Measurements from ENCODE around the gene KLHL22.

Gene KLHL22

DNA sequence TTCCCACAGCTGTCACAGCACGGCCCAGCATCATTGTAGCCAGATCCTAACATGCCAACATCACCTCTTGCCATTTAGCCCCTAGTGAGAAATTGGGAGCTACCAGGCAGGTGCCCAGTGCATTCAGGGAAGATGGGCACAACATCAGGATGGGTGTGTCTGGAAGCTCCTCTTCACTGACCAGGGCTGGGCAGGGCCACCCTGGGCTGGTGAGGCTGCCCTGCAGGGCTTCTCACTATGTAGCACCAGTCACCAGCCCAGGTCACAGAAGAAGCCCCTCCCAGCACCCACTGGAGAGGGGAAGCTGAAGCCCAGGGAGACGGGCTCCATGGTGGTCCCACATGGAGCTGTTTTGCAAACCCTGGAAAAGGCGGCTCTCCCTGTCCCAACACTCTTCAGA is 87.8 kb downstream of the KLHL22 start:
- no peak for TF ChIP-seq EZH2 (IDR thresholded peaks at IDR 0.05)
- no peak for TF ChIP-seq POLR2AphosphoS5 (IDR thresholded peaks at IDR 0.05; ENCODE audit: borderline replicate concordance, low read depth, low read length)
- TF ChIP-seq FOXP2 (optimal IDR thresholded peaks at IDR 0.05; ENCODE audit: control extremely low read depth, extremely low read length, insufficient read depth): no peak
- Histone ChIP-seq H3K36me3 (ENCODE audit: insufficient read depth, low read length) (peaks cover 6% of the 10 kb centered on the region; the same call in 1 of the 2 replicates), H3K27ac (0 out of 2 replicates have a peak overlapping the region, but pooled peaks have one; percentile 13), H3K9ac (ENCODE audit: insufficient read length) (no peak overlapping the region), H3K9me3 (ENCODE audit: low read depth, low read length) (no peaks in the 10 kb centered on the region), H3K4me3 (no peak overlapping the region)
- DNase-seq (ENCODE audit: low read depth, low spot score): no peak

DNA sequence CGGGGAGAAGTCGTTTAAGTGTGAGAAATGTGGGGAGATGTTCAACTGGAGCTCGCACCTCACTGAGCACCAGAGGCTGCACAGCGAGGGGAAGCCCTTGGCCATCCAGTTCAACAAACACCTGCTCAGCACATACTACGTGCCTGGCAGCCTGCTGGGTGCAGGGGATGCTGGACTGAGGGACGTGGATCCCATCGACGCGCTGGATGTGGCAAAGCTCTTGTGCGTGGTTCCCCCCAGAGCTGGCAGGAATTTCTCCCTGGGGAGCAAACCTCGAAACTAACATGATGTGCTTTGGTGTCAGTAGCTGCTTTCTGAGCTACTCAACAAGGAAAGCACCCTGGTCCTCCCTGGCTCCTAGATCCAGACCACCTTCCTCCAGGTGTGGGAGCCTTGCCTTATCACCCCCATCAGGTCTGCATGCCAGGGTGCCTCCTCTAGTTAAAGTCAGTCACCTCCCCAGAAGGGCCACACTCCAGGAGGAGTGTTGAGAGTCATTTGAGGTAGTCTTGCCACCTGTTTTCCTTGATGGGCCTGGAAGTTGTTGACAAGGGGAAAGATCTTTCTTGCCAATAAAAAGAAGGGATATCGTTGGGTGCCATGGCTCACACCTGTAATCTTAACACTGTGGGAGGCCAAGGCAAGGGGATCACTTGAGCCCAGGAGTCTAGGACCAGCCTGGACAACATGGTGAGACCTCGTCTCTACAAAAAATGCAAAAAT is 88.7 kb downstream of the KLHL22 start:
- DNase-seq (ENCODE audit: low read depth, low spot score): no peak
- Histone ChIP-seq H3K9ac (ENCODE audit: insufficient read length) (no peak overlapping the region), H3K36me3 (ENCODE audit: insufficient read depth, low read length) (peaks cover 6% of the 10 kb centered on the region; the same call in 1 of the 2 replicates), H3K27ac (no peak overlapping the region), H3K9me3 (ENCODE audit: low read depth, low read length) (no peaks in the 10 kb centered on the region), H3K4me3 (no peak overlapping the region)
- TF ChIP-seq EZH2 (IDR thresholded peaks at IDR 0.05) (no peak), FOXP2 (optimal IDR thresholded peaks at IDR 0.05; ENCODE audit: control extremely low read depth, extremely low read length, insufficient read depth) (no peak), POLR2AphosphoS5 (IDR thresholded peaks at IDR 0.05; ENCODE audit: borderline replicate concordance, low read depth, low read length) (no peak)

- no peak overlapping the region for H3K27ac ChIP-seq
- H3K9me3 ChIP-seq (ENCODE audit: low read depth, low read length): no peaks in the 10 kb centered on the region
- TF ChIP-seq FOXP2 (optimal IDR thresholded peaks at IDR 0.05; ENCODE audit: control extremely low read depth, extremely low read length, insufficient read depth): no peak
- TF ChIP-seq POLR2AphosphoS5 (IDR thresholded peaks at IDR 0.05; ENCODE audit: borderline replicate concordance, low read depth, low read length): no peak
- TF ChIP-seq EZH2 (IDR thresholded peaks at IDR 0.05): no peak
- no peak for DNase-seq (ENCODE audit: low read depth, low spot score)
- no peak overlapping the region for H3K4me3 ChIP-seq
- H3K36me3 ChIP-seq (ENCODE audit: insufficient read depth, low read length): peaks cover 10% of the 10 kb centered on the region; the same call in 1 of the 2 replicates
- no peak overlapping the region for H3K9ac ChIP-seq (ENCODE audit: insufficient read length)
Observed at GRCh38 chr22:20405931-20406685, 89.5 kb downstream of the KLHL22 start.

DNA sequence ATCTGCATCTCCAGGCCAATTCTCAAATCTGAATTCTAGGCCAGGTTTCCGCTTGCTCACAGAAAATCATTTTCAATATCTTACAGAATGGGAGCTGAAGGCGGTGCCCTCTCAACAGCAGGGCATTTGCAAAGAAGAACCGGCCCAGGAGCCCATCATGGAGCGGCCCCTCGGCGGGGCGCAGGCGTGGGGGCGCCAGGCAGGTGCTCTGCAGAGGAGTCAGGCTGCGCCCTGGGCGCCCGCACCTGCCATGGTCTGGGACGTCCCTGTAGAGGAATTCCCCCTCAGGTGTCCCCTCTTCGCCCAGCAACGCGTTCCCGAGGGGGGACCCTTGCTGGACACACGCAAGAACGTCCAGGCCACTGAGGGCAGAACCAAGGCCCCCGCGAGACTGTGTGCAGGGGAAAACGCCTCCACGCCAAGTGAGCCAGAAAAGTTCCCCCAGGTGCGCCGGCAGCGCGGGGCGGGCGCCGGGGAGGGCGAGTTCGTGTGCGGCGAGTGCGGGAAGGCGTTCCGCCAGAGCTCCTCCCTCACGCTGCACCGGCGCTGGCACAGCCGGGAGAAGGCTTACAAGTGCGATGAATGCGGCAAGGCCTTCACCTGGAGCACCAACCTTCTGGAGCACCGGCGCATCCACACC is 90.2 kb downstream of the KLHL22 start:
- Histone ChIP-seq H3K36me3 (ENCODE audit: insufficient read depth, low read length) (peaks cover 16% of the 10 kb centered on the region; the same call in 1 of the 2 replicates), H3K27ac (no peak overlapping the region), H3K4me3 (no peak overlapping the region), H3K9me3 (ENCODE audit: low read depth, low read length) (no peaks in the 10 kb centered on the region), H3K9ac (ENCODE audit: insufficient read length) (no peak overlapping the region)
- no peak for DNase-seq (ENCODE audit: low read depth, low spot score)
- TF ChIP-seq POLR2AphosphoS5 (IDR thresholded peaks at IDR 0.05; ENCODE audit: borderline replicate concordance, low read depth, low read length) (no peak), FOXP2 (optimal IDR thresholded peaks at IDR 0.05; ENCODE audit: control extremely low read depth, extremely low read length, insufficient read depth) (no peak), EZH2 (IDR thresholded peaks at IDR 0.05) (no peak)

DNA sequence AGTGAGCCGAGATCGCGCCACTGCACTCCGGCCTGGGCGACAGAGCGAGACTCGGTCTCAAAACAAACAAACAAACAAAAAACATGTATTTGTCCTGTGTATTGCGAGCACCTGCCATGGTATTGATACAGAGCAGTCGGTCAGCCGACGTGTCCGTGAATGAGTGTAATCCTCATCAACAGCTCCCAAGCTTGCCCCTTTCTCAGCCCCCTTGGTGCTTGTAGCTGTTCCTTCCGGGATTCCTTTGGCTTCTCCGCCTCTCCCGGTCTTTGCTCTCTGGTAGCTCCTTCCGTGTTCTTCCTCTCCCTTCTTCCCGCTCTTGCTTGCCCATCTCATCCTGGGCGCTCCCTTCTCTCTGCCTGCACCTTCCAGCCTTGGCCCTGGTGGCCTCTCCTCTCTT is 90.7 kb downstream of the KLHL22 start:
- Histone ChIP-seq H3K9ac (ENCODE audit: insufficient read length) (no peak overlapping the region), H3K27ac (no peak overlapping the region), H3K4me3 (no peak overlapping the region), H3K9me3 (ENCODE audit: low read depth, low read length) (no peaks in the 10 kb centered on the region), H3K36me3 (ENCODE audit: insufficient read depth, low read length) (peaks cover 16% of the 10 kb centered on the region; the same call in 1 of the 2 replicates)
- TF ChIP-seq FOXP2 (optimal IDR thresholded peaks at IDR 0.05; ENCODE audit: control extremely low read depth, extremely low read length, insufficient read depth) (no peak), EZH2 (IDR thresholded peaks at IDR 0.05) (no peak), POLR2AphosphoS5 (IDR thresholded peaks at IDR 0.05; ENCODE audit: borderline replicate concordance, low read depth, low read length) (no peak)
- no peak for DNase-seq (ENCODE audit: low read depth, low spot score)

DNA sequence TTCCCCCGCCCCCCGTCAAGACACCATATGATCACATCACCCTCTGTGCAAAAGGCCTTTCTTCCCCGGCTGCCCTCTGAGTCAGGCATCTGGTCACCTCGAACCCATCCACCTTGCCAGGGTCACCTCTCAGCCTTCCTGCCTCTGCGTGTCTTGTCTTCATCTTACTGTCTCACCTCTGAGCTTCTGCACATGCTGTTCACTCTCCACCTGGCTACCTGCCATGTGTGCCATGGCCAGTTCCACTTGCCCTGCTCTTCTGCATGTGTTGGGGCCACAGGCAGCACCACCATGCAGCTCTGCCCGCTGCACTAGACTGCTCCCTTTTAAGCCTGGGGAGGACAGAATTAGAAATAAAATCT is 91.8 kb downstream of the KLHL22 start:
- no peak for DNase-seq (ENCODE audit: low read depth, low spot score)
- Histone ChIP-seq H3K36me3 (ENCODE audit: insufficient read depth, low read length) (peaks cover 16% of the 10 kb centered on the region; the same call in 1 of the 2 replicates), H3K4me3 (no peak overlapping the region), H3K9me3 (ENCODE audit: low read depth, low read length) (no peaks in the 10 kb centered on the region), H3K9ac (ENCODE audit: insufficient read length) (no peak overlapping the region), H3K27ac (no peak overlapping the region)
- TF ChIP-seq EZH2 (IDR thresholded peaks at IDR 0.05) (no peak), POLR2AphosphoS5 (IDR thresholded peaks at IDR 0.05; ENCODE audit: borderline replicate concordance, low read depth, low read length) (no peak), FOXP2 (optimal IDR thresholded peaks at IDR 0.05; ENCODE audit: control extremely low read depth, extremely low read length, insufficient read depth) (no peak)

GRCh38 chr22:20402960-20403778 is 92.4 kb downstream of the KLHL22 start:
- Histone ChIP-seq H3K27ac (no peak overlapping the region), H3K9me3 (ENCODE audit: low read depth, low read length) (no peaks in the 10 kb centered on the region), H3K9ac (ENCODE audit: insufficient read length) (no peak overlapping the region), H3K36me3 (ENCODE audit: insufficient read depth, low read length) (peaks cover 16% of the 10 kb centered on the region; the same call in 1 of the 2 replicates), H3K4me3 (no peak overlapping the region)
- no peak for DNase-seq (ENCODE audit: low read depth, low spot score)
- TF ChIP-seq POLR2AphosphoS5 (IDR thresholded peaks at IDR 0.05; ENCODE audit: borderline replicate concordance, low read depth, low read length): no peak
- no peak for TF ChIP-seq FOXP2 (optimal IDR thresholded peaks at IDR 0.05; ENCODE audit: control extremely low read depth, extremely low read length, insufficient read depth)
